Vagina (tissue), 2 donors: ENCODE data around the gene TSC2.

Experiments used
- CTCF ChIP-seq, 3 experiments: fragments of 450-650 bp in 2 of 3; fragments of 200-600 bp in 1 of 3; sonication (generic) in 1 of 3; IDR thresholded peaks; one replicate each; pipeline ENCODE4 v1.5.1; 2017 to 2019; ENCODE audit warnings: antibody characterized with exemption in 3 of 3, mild to moderate bottlenecking in 2 of 3, moderate library complexity in 2 of 3
- POLR2A ChIP-seq, 2 donors: fragments of 450-650 bp; IDR thresholded peaks; one replicate each; pipeline ENCODE4 v1.6.1; 2017; ENCODE audit warnings: antibody characterized with exemption in 2 of 2, mild to moderate bottlenecking in 2 of 2, moderate library complexity in 2 of 2
- POLR2AphosphoS5 ChIP-seq, 2 donors: sonication (generic); formaldehyde crosslinking; IDR thresholded peaks; one replicate each; pipeline ENCODE4 v1.9.0; 2017; ENCODE audit warnings: antibody characterized with exemption in 2 of 2, mild to moderate bottlenecking in 2 of 2, low read depth in 1 of 2; ENCODE audit not compliant: insufficient read depth in 1 of 2

- TF ChIP-seq CTCF (IDR thresholded peaks at IDR 0.05) (no peak), POLR2A (IDR thresholded peaks at IDR 0.05) (no peak), POLR2AphosphoS5 (IDR thresholded peaks at IDR 0.05; ENCODE audit: insufficient read depth in 1 of 2, low read depth in 1 of 2) (no peak)
Observed at GRCh38 chr16:2074071-2074470, 26.3 kb downstream of the TSC2 start.
